HEK293T (cell line): ENCODE results near the gene TRAPPC12.

Experiments used
- CTCF ChIA-PET: fragments of 350-600 bp; formaldehyde crosslinking; extraction: SDS; loops from one replicate; lab custom pipeline; 2021; ENCODE audit warnings: antibody characterized with exemption, inconsistent platforms; lab: Yijun Ruan, JAX
- POLR2A ChIA-PET: fragments of 350-600 bp; formaldehyde crosslinking; extraction: SDS; loops from one replicate; lab custom pipeline; 2020; ENCODE audit warnings: antibody characterized with exemption, inconsistent platforms; lab: Yijun Ruan, JAX
- DNase-seq: peaks from one replicate; pipeline ENCODE4 v3.0.0; 2012; ENCODE audit warnings: mixed read lengths; ENCODE audit errors: extremely low spot score
- ARNT ChIP-seq: fragments of 450-650 bp; IDR thresholded peaks from 2 replicates; pipeline ENCODE4 v1.6.1; 2017; ENCODE audit warnings: mild to moderate bottlenecking
- BHLHE40 ChIP-seq: fragments of 450-650 bp; IDR thresholded peaks from 2 replicates; pipeline ENCODE4 v1.6.1; 2016; ENCODE audit warnings: mild to moderate bottlenecking, moderate library complexity, borderline replicate concordance
- CTBP1 ChIP-seq: fragments of 450-650 bp; IDR thresholded peaks from 2 replicates; pipeline ENCODE4 v1.6.1; 2016; ENCODE audit warnings: borderline replicate concordance
- ELF4 ChIP-seq: fragments of 450-650 bp; IDR thresholded peaks from 2 replicates; pipeline ENCODE4 v1.6.1; 2017; ENCODE audit warnings: antibody characterized with exemption
- FOXA1 ChIP-seq: fragments of 450-650 bp; IDR thresholded peaks from 2 replicates; pipeline ENCODE4 v1.6.1; 2016; ENCODE audit warnings: mild to moderate bottlenecking
- FOXK2 ChIP-seq: fragments of 450-650 bp; IDR thresholded peaks from 2 replicates; pipeline ENCODE4 v1.6.1; 2016; ENCODE audit warnings: mild to moderate bottlenecking
- FOXM1 ChIP-seq: fragments of 450-650 bp; IDR thresholded peaks from 2 replicates; pipeline ENCODE4 v1.6.1; 2017; ENCODE audit warnings: mild to moderate bottlenecking, borderline replicate concordance
- HDGF ChIP-seq: fragments of 450-650 bp; IDR thresholded peaks from 2 replicates; pipeline ENCODE4 v1.6.1; 2017; ENCODE audit warnings: antibody characterized with exemption, borderline replicate concordance
- L3MBTL2 ChIP-seq: fragments of 450-650 bp; conservative IDR thresholded peaks from 2 replicates; pipeline ENCODE4 v1.6.1; 2016; ENCODE audit warnings: mild to moderate bottlenecking
- LEF1 ChIP-seq: fragments of 450-650 bp; IDR thresholded peaks from 2 replicates; pipeline ENCODE4 v1.6.1; 2017; ENCODE audit warnings: mild to moderate bottlenecking, borderline replicate concordance
- NFRKB ChIP-seq: fragments of 450-650 bp; IDR thresholded peaks from 2 replicates; pipeline ENCODE4 v1.6.1; 2016; ENCODE audit warnings: mild to moderate bottlenecking, moderate library complexity
- SP1 ChIP-seq: fragments of 450-650 bp; IDR thresholded peaks from 2 replicates; pipeline ENCODE4 v1.6.1; 2017
- SUZ12 ChIP-seq: fragments of 450-650 bp; IDR thresholded peaks from 2 replicates; pipeline ENCODE4 v1.6.1; 2016; ENCODE audit warnings: mild to moderate bottlenecking
- TARDBP ChIP-seq: fragments of 450-650 bp; IDR thresholded peaks from 2 replicates; pipeline ENCODE4 v1.6.1; 2016
- ZNF384 ChIP-seq: fragments of 450-650 bp; IDR thresholded peaks from 2 replicates; pipeline ENCODE4 v1.6.1; 2016
- TF ChIP-seq, protein P1 (sequence below): fragments of 450-650 bp; IDR thresholded peaks from 2 replicates; pipeline ENCODE4 v1.6.1; 2016

TRAPPC12 gene

GRCh38 chr2:3476985-3477327, 97.5 kb downstream of the TRAPPC12 start:
- POLR2A ChIA-PET, result no interaction called here
- CTCF ChIA-PET, result no interaction called here

GRCh38 chr2:3478846-3479385, 99.4 kb downstream of the TRAPPC12 start:
- ChIA-PET CTCF (interaction anchor here (0.6 kb wide), 1 partner anchor 403 kb away, joined by 3 read pairs; no protein-coding TSS in a partner anchor), POLR2A (no interaction called here)
- no peak for DNase-seq
- TF ChIP-seq LEF1, result no peak
- TF ChIP-seq FOXM1, result no peak
- TF ChIP-seq NFRKB, result no peak

More at GRCh38 chr2:3476985-3477327, 97.5 kb downstream of the TRAPPC12 start:
- no peak for DNase-seq
- TF ChIP-seq ELF4 (no peak), LEF1 (no peak), HDGF (no peak), FOXM1 (no peak), SUZ12 (no peak), L3MBTL2 (no peak), BHLHE40 (no peak), NFRKB (no peak), CTBP1 (no peak), SP1 (no peak), ARNT (no peak), TARDBP (no peak), FOXA1 (no peak), FOXK2 (no peak), ZNF384 (no peak)
- TF ChIP-seq, protein P1, sequence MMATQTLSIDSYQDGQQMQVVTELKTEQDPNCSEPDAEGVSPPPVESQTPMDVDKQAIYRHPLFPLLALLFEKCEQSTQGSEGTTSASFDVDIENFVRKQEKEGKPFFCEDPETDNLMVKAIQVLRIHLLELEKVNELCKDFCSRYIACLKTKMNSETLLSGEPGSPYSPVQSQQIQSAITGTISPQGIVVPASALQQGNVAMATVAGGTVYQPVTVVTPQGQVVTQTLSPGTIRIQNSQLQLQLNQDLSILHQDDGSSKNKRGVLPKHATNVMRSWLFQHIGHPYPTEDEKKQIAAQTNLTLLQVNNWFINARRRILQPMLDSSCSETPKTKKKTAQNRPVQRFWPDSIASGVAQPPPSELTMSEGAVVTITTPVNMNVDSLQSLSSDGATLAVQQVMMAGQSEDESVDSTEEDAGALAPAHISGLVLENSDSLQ, result no peak

GRCh38 chr2:3479430-3480320, 100.2 kb downstream of the TRAPPC12 start:
- POLR2A ChIA-PET, result no interaction called here
- CTCF ChIA-PET, result no interaction called here
- DNase-seq, result no peak
- TF ChIP-seq ZNF384, result no peak
- no peak for TF ChIP-seq LEF1
- no peak for TF ChIP-seq CTBP1
- TF ChIP-seq L3MBTL2, result no peak
- TF ChIP-seq FOXM1, result no peak
- no peak for TF ChIP-seq HDGF
- TF ChIP-seq, protein P1, result no peak
- no peak for TF ChIP-seq NFRKB
- TF ChIP-seq BHLHE40, result no peak
- TF ChIP-seq TARDBP, result no peak

DNA sequence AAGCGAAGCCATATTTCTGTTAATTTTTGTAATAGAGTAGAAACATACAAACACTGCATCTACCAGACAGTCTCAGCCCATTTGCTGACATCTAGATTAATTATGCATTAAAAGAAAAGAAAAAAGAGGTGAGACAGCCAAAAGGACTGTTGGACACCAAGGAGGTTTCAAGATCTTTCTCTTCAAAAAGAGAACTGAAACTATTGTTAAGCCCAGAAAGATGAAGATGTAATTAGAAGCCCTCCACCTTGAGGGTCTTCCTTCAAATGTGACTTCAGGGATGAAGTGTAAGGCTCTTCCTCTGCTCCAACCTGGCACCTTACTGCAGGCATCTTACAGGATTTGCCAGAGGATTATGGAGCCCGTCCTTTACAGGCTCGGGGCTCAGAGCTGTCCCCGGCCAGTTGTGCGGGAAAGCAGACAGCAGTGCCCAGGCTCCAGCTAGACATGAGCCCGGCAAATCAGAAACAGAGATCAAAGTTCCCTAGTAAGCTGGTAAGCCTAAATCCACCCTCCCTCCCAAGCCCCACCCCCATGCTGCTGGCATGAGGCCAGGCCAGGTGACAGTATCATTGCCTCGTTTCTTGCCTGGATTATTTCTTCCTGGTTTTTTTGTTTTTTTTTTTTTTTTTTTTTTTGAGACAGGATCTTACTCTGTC, 101.0 kb downstream of the TRAPPC12 start:
- POLR2A ChIA-PET, result no interaction called here
- CTCF ChIA-PET, result no interaction called here
- TF ChIP-seq LEF1 (no peak), NFRKB (no peak), CTBP1 (no peak), SUZ12 (no peak), FOXA1 (no peak)
- DNase-seq, result no peak

DNA sequence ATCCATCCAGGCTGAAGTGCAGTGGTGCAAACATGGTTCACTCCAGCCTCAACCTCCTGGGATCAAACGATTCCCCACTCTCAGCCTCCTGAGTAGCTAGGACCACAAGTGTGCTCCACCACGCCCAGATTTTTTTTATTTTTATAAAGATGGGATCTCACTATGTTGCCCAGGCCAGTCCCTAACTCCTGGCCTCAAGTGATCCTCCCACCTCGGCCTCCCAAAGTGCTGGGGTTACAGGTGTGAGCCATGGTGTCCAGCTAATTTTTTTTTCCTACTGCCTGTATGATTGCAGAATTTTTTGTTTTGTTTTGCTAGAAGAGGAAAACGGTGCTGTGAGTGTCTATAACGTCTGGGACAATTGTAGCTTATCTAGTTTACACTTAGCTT, 101.5 kb downstream of the TRAPPC12 start:
- TF ChIP-seq SP1, result no peak
- no peak for TF ChIP-seq FOXA1
- TF ChIP-seq FOXK2, result no peak
- no peak for TF ChIP-seq CTBP1
- TF ChIP-seq LEF1, result no peak
- no peak for DNase-seq
- CTCF ChIA-PET, result no interaction called here
- POLR2A ChIA-PET, result no interaction called here

DNA sequence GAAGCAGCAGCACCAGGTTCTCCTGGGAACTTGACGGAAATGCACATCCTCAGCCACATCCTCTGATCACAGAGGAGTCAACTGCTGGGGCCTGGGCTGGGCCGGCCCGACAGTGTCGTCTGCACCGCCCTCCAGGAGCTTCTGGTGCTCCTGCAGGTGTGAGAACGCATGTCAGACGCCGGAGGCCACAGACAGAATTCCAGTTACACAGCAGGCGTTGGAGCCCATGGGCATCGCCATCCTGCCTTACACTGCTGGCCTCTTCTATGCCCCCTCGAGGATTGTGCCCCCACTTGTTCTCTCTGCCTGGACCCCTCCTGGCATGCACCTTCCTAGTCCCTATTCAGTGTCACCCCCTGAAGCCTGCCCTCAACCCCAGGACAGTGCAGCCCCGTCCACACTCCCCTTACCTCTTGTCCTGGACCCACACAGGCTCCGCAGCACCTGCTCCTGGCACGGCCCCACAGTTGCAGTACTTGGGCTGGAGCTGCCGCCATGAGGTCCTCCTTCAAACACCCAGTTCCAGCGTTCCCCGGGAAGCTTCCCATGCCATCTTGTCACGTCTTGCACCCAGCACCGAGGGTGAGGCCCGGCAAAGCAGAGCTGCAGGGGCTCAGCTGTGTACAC, 102.4 kb downstream of the TRAPPC12 start:
- ChIA-PET CTCF (no interaction called here), POLR2A (no interaction called here)
- TF ChIP-seq LEF1 (no peak), ZNF384 (no peak), CTBP1 (no peak), SUZ12 (no peak), ARNT (no peak), SP1 (no peak), FOXK2 (no peak), FOXM1 (no peak), TARDBP (no peak)
- TF ChIP-seq, protein P1, result no peak
- no peak for DNase-seq
